CD4-positive, alpha-beta T cell treated with Interleukin-10 for 1 hour (primary cell): Measurements from ENCODE around the gene THAP3.

Source experiments
- DNase-seq: peaks from one replicate; pipeline ENCODE4 v3.0.0-alpha.2; 2020

Gene THAP3

GRCh38 chr1:6624710-6625583, at the start of gene THAP3:
Gene THAP3 (plus strand): TSS chr1:6624868. CDS start chr1:6625219, 351 bp downstream.
- peak; percentile 92 for DNase-seq

GRCh38 chr1:6577831-6578525, 46.7 kb upstream of the THAP3 start:
- no peak for DNase-seq

GRCh38 chr1:6578624-6579373, 45.9 kb upstream of the THAP3 start:
- DNase-seq: no peak

GRCh38 chr1:6579374-6580118, 45.1 kb upstream of the THAP3 start, which contains the start of gene ZBTB48:
Gene ZBTB48 (plus strand): TSS chr1:6579994. CDS start chr1:6580610, 616 bp downstream.
- DNase-seq: peak; percentile 97

- DNase-seq: no peak
These were observed 44.5 kb upstream of the THAP3 start for GRCh38 chr1:6580119-6580592.

GRCh38 chr1:6580593-6581409, 43.9 kb upstream of the THAP3 start:
- DNase-seq: no peak

- DNase-seq: no peak
These were observed 42.9 kb upstream of the THAP3 start for GRCh38 chr1:6581561-6582305.

- no peak for DNase-seq
These were observed 42.3 kb upstream of the THAP3 start for GRCh38 chr1:6582370-6582769.

- DNase-seq: no peak
These were observed 40.3 kb upstream of the THAP3 start for GRCh38 chr1:6584126-6585080.

GRCh38 chr1:6585081-6585722, 39.5 kb upstream of the THAP3 start:
- no peak for DNase-seq

- no peak for DNase-seq
These were observed 38.8 kb upstream of the THAP3 start for GRCh38 chr1:6585841-6586240.

- no peak for DNase-seq
These were observed 38.3 kb upstream of the THAP3 start for GRCh38 chr1:6586404-6586816.

GRCh38 chr1:6587261-6588005, 37.2 kb upstream of the THAP3 start:
- no peak for DNase-seq

- no peak for DNase-seq
These were observed 36.4 kb upstream of the THAP3 start for GRCh38 chr1:6588128-6588892.

- no peak for DNase-seq
These were observed 35.7 kb upstream of the THAP3 start for GRCh38 chr1:6588893-6589520.

GRCh38 chr1:6590046-6590445, 34.6 kb upstream of the THAP3 start:
- DNase-seq: no peak

GRCh38 chr1:6591222-6591621, 33.4 kb upstream of the THAP3 start:
- DNase-seq: no peak
